Stomach (tissue), 4 donors: Measurements from ENCODE around the gene SEMA4B.

Experiments used
- POLR2A ChIP-seq, 4 donors: fragments of 450-650 bp; IDR thresholded peaks; one replicate each; pipeline ENCODE4 v1.6.1; 2016; ENCODE audit warnings: antibody characterized with exemption in 4 of 4, control low read depth in 2 of 4, mild to moderate bottlenecking in 1 of 4, moderate library complexity in 1 of 4
- TF ChIP-seq, protein P1 (sequence below), 7 experiments: fragments of 450-650 bp in 4 of 7; fragments of 200-600 bp in 3 of 7; sonication (generic) in 3 of 7; IDR thresholded peaks; one replicate each; pipeline ENCODE4 v1.5.1; 2016 to 2019; ENCODE audit warnings: antibody characterized with exemption in 7 of 7, control low read depth in 2 of 7, mild to moderate bottlenecking in 1 of 7

GRCh38 chr15:90154861-90155626 is 46.1 kb upstream of the SEMA4B start:
- TF ChIP-seq, protein P1, sequence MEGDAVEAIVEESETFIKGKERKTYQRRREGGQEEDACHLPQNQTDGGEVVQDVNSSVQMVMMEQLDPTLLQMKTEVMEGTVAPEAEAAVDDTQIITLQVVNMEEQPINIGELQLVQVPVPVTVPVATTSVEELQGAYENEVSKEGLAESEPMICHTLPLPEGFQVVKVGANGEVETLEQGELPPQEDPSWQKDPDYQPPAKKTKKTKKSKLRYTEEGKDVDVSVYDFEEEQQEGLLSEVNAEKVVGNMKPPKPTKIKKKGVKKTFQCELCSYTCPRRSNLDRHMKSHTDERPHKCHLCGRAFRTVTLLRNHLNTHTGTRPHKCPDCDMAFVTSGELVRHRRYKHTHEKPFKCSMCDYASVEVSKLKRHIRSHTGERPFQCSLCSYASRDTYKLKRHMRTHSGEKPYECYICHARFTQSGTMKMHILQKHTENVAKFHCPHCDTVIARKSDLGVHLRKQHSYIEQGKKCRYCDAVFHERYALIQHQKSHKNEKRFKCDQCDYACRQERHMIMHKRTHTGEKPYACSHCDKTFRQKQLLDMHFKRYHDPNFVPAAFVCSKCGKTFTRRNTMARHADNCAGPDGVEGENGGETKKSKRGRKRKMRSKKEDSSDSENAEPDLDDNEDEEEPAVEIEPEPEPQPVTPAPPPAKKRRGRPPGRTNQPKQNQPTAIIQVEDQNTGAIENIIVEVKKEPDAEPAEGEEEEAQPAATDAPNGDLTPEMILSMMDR (IDR thresholded peaks at IDR 0.05) = no peak
- TF ChIP-seq POLR2A (IDR thresholded peaks at IDR 0.05) = no peak
